HepG2 (cell line): ENCODE measurements around the gene CALD1. TPM values are rescaled to one million over a fixed set of nuclear protein-coding genes. Genes with fewer than 3 reads are reported as not detected.

Experiments
- ATAC-seq: fragments of 200-7000 bp; cut with Tn5 transposase; 3 replicates; pipeline ENCODE4 v1.9.1; 2020; ENCODE audit warnings: mild to moderate bottlenecking, moderate library complexity
- BruUV-seq: library from RNA; stranded (reverse); fragments of 400-500 nt; replicated peaks from 2 replicates; lab custom pipeline; 2021; lab: Mats Ljungman, UMichigan
- CTCF ChIA-PET: fragments of 300-600 bp; formaldehyde crosslinking; extraction: SDS; loops from one replicate; lab custom pipeline; 2021; ENCODE audit warnings: low total read pairs, inconsistent platforms, low intra/inter-chr PET ratio; lab: Yijun Ruan, JAX
- POLR2A ChIA-PET: fragments of 350-600 bp; sonication (Branson Sonifier 250); formaldehyde crosslinking; loops from one replicate; lab custom pipeline; 2020; ENCODE audit warnings: antibody characterized with exemption, inconsistent platforms; lab: Yijun Ruan, JAX
- DNase-seq: peaks from one replicate; pipeline ENCODE4 v3.0.0-alpha.2; 2015; ENCODE audit warnings: low spot score
- FAIRE-seq: peaks from 3 replicates; lab custom pipeline; 2011; peaks lifted over from hg19 to GRCh38; lab: Jason Lieb, UNC
- H2AFZ ChIP-seq: one replicate; pipeline ENCODE4 v1.6.1; 2011; ENCODE audit warnings: low read length, inconsistent platforms
- H3K27ac ChIP-seq: fragments of 300-600 bp; 3 replicates; pipeline ENCODE4 v1.8.0; 2011; ENCODE audit warnings: mixed run types, mild to moderate bottlenecking, mixed read lengths, low read length, inconsistent platforms; ENCODE audit not compliant: insufficient read depth; ENCODE audit errors: extremely low read length
- H3K27me3 ChIP-seq, 2 experiments: fragments of 200-600 bp in 1 of 2; 2 replicates in 1 of 2; 3 replicates in 1 of 2; pipeline versions ENCODE4 v1.6.0 to v1.8.0; 2011; ENCODE audit warnings: low read length in 2 of 2, mild to moderate bottlenecking in 2 of 2, moderate library complexity in 2 of 2, inconsistent platforms in 1 of 2; ENCODE audit not compliant: insufficient read depth in 2 of 2, control insufficient read depth in 1 of 2
- H3K36me3 ChIP-seq, 2 experiments: fragments of 200-600 bp in 1 of 2; replicated peaks in 1 of 2; 2 replicates in 1 of 2; 3 replicates in 1 of 2; pipeline versions ENCODE4 v1.5.1 to v1.8.0; 2011; ENCODE audit warnings: low read length in 2 of 2, inconsistent platforms in 1 of 2; ENCODE audit not compliant: insufficient read depth in 2 of 2, control insufficient read depth in 1 of 2
- H3K4me1 ChIP-seq: 2 replicates; pipeline ENCODE4 v1.5.1; 2012; ENCODE audit warnings: low read length, inconsistent platforms; ENCODE audit not compliant: insufficient read depth
- H3K4me2 ChIP-seq: 2 replicates; pipeline ENCODE4 v1.6.0; 2011; ENCODE audit warnings: low read depth, low read length, inconsistent platforms
- H3K4me3 ChIP-seq, 3 experiments: fragments of 200-600 bp in 1 of 3; sonication (generic), shearing (Covaris generic) in 1 of 3; replicated peaks in 1 of 3; 2 replicates each; pipeline ENCODE4 v1.5.1; 2011 to 2016; ENCODE audit warnings: low read length in 3 of 3, inconsistent platforms in 2 of 3, low read depth in 2 of 3, mild to moderate bottlenecking in 2 of 3, control low read depth in 1 of 3, mixed read lengths in 1 of 3; ENCODE audit not compliant: insufficient read depth in 1 of 3
- H3K79me2 ChIP-seq: one replicate; pipeline ENCODE4 v1.6.1; 2011; ENCODE audit warnings: low read length, inconsistent platforms; ENCODE audit not compliant: insufficient read depth
- H3K9ac ChIP-seq: 2 replicates; pipeline ENCODE4 v1.6.0; 2011; ENCODE audit warnings: mild to moderate bottlenecking, low read depth, low read length, inconsistent platforms; ENCODE audit not compliant: insufficient read depth
- H3K9me3 ChIP-seq: 2 replicates; pipeline ENCODE4 v1.5.1; 2012; ENCODE audit warnings: mild to moderate bottlenecking, low read length
- H4K20me1 ChIP-seq: 2 replicates; pipeline ENCODE4 v1.6.0; 2011; ENCODE audit warnings: inconsistent platforms, mild to moderate bottlenecking, low read length, moderate library complexity; ENCODE audit not compliant: insufficient read depth
- DPF2 ChIP-seq: sonication (generic); formaldehyde crosslinking; IDR thresholded peaks from 2 replicates; pipeline ENCODE4 v1.4.0; 2020; ENCODE audit warnings: mild to moderate bottlenecking, low read depth, missing genetic modification reagents, borderline replicate concordance
- KDM6A ChIP-seq: IDR thresholded peaks from 2 replicates; pipeline ENCODE4 v1.6.1; 2016; ENCODE audit warnings: low read depth
- NCOR1 ChIP-seq: fragments of 200-600 bp; sonication (generic); IDR thresholded peaks from 2 replicates; pipeline ENCODE4 v1.7.0; 2017; ENCODE audit warnings: antibody characterized with exemption, low read length, borderline replicate concordance
- PCBP2 ChIP-seq: fragments of 200-400 bp; formaldehyde crosslinking; optimal IDR thresholded peaks from 2 replicates; pipeline ENCODE3; 2018; ENCODE audit warnings: low read length, low read depth; ENCODE audit not compliant: poor library complexity, severe bottlenecking
- SETDB1 ChIP-seq: sonication (generic); formaldehyde crosslinking; IDR thresholded peaks from 2 replicates; pipeline ENCODE4 v1.5.1; 2020; ENCODE audit warnings: missing genetic modification reagents, mild to moderate bottlenecking, borderline replicate concordance
- YEATS4 ChIP-seq: sonication (generic); formaldehyde crosslinking; IDR thresholded peaks from 2 replicates; pipeline ENCODE4 v1.4.0; 2020; ENCODE audit warnings: missing genetic modification reagents, borderline replicate concordance
- ZNF549 ChIP-seq: sonication (generic); formaldehyde crosslinking; IDR thresholded peaks from 2 replicates; pipeline ENCODE4 v1.5.0; 2020; ENCODE audit warnings: missing genetic modification reagents
- ZNF558 ChIP-seq: sonication (generic); formaldehyde crosslinking; IDR thresholded peaks from 2 replicates; pipeline ENCODE4 v1.9.0; 2022; ENCODE audit warnings: mild to moderate bottlenecking, missing genetic modification reagents, borderline replicate concordance
- ZNF660 ChIP-seq: sonication (generic); formaldehyde crosslinking; IDR thresholded peaks from 2 replicates; pipeline ENCODE4 v1.5.1; 2020; ENCODE audit warnings: mild to moderate bottlenecking, low read depth, missing genetic modification reagents, borderline replicate concordance
- ZNF678 ChIP-seq: sonication (generic); formaldehyde crosslinking; IDR thresholded peaks from 2 replicates; pipeline ENCODE4 v1.4.0; 2020; ENCODE audit warnings: mild to moderate bottlenecking, missing genetic modification reagents
- WGBS: methylation state at CpG from one replicate; pipeline ENCODE4 v1.1.6; 2017; ENCODE audit warnings: low lambda C conversion rate; 5-methylcytosine and 5-hydroxymethylcytosine counted together
- in situ Hi-C: cut with HindIII; loops from 2 replicates; pipeline ENCODE4 v1.10.0; 2017; ENCODE audit warnings: low pct_unique_long_range_greater_than_20kb; ENCODE audit not compliant: extremely low pct_ligation_motif_present
- intact Hi-C: fragments of 100-400 bp; cut with micrococcal nuclease; formaldehyde crosslinking; loops from one replicate; pipeline ENCODE4 v1.10.0; 2022; ENCODE audit not compliant: unreplicated experiment
- polyA plus RNA-seq, 8 experiments: library from polyadenylated mRNA; depleted of rRNA in 3 of 8; stranded (reverse) in 7 of 8; unstranded in 1 of 8; fragments of >200 nt; fragmentation: Illumina TruSeq in 4 of 8; extraction: Trizol in 4 of 8; gene quantifications; 2 replicates each; pipeline versions ENCODE4 v1.2.1 to v1.2.3, GENCODE V29; 2011 to 2016; ENCODE audit warnings: low read depth in 4 of 8, missing spikeins in 1 of 8, mixed read lengths in 1 of 8; ENCODE audit not compliant: insufficient read depth in 1 of 8
- total RNA-seq, 5 experiments: library from RNA; depleted of rRNA; stranded (reverse); fragments of >200 nt; fragmentation: Illumina TruSeq; extraction: Trizol; gene quantifications; 2 replicates each; pipeline ENCODE4 v1.2.3, GENCODE V29; 2016; ENCODE audit warnings: low read depth in 1 of 5
- TF ChIP-seq, protein P1 (sequence below): sonication (generic); formaldehyde crosslinking; IDR thresholded peaks from 2 replicates; pipeline ENCODE4 v1.5.1; 2020; ENCODE audit warnings: mild to moderate bottlenecking, missing genetic modification reagents
- TF ChIP-seq, protein P2 (sequence below): sonication (generic); formaldehyde crosslinking; IDR thresholded peaks from 2 replicates; pipeline ENCODE4 v1.4.0; 2020; ENCODE audit warnings: missing genetic modification reagents, borderline replicate concordance
- TF ChIP-seq, protein P3 (sequence below): sonication (generic); formaldehyde crosslinking; IDR thresholded peaks from 2 replicates; pipeline ENCODE4 v1.9.0; 2021; ENCODE audit warnings: mild to moderate bottlenecking, missing genetic modification reagents

Gene CALD1
- total and polyA plus RNA-seq, 2 of the 13 experiments (the other 11 are each of a cell fraction or from before 2014, with no cell fraction given), result 53.0 to 112 TPM

DNA sequence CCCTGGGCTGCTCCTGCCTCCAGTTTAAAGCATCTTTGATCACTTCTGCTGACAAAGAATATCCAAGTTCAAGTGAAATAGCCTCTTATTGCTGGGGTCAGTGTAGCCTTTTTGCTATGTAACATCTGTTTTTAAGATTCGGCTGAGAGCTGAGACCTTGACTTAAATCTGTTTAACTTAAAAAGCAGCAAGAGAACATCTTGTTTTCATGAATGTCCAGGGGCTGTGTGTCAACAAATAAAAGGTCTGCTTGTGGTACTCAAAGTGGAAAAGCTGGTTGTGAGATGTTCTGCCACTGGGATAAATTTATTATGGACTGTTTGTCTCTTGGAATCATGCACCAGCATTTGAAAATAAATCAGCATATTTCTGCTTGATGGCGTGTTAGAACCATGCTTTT, 73.2 kb downstream of the CALD1 start:
- H3K79me2 ChIP-seq, result no peaks in the 10 kb centered on the region
- no peak for FAIRE-seq
- no peak for TF ChIP-seq ZNF549 (CRISPR knock-in tag)
- no peak for TF ChIP-seq ZNF678 (CRISPR knock-in tag)
- TF ChIP-seq YEATS4, result no peak
- TF ChIP-seq ZNF558 (CRISPR knock-in tag), result no peak
- TF ChIP-seq, protein P1, sequence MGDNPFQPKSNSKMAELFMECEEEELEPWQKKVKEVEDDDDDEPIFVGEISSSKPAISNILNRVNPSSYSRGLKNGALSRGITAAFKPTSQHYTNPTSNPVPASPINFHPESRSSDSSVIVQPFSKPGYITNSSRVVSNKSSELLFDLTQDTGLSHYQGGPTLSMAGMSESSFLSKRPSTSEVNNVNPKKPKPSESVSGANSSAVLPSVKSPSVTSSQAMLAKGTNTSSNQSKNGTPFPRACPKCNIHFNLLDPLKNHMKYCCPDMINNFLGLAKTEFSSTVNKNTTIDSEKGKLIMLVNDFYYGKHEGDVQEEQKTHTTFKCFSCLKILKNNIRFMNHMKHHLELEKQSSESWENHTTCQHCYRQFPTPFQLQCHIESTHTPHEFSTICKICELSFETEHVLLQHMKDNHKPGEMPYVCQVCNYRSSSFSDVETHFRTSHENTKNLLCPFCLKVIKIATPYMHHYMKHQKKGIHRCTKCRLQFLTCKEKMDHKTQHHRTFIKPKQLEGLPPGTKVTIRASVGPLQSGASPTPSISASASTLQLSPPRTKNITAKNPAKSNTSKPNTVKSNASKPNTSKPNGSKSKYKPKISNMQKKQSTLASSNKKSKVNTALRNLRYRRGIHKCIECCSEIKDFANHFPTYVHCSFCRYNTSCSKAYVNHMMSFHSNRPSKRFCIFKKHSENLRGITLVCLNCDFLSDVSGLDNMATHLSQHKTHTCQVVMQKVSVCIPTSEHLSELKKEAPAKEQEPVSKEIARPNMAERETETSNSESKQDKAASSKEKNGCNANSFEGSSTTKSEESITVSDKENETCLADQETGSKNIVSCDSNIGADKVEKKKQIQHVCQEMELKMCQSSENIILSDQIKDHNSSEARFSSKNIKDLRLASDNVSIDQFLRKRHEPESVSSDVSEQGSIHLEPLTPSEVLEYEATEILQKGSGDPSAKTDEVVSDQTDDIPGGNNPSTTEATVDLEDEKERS (CRISPR knock-in tag), result no peak
- no peak for TF ChIP-seq SETDB1 (CRISPR knock-in tag)
- TF ChIP-seq KDM6A (CRISPR knock-in tag), result no peak
- TF ChIP-seq, protein P2, sequence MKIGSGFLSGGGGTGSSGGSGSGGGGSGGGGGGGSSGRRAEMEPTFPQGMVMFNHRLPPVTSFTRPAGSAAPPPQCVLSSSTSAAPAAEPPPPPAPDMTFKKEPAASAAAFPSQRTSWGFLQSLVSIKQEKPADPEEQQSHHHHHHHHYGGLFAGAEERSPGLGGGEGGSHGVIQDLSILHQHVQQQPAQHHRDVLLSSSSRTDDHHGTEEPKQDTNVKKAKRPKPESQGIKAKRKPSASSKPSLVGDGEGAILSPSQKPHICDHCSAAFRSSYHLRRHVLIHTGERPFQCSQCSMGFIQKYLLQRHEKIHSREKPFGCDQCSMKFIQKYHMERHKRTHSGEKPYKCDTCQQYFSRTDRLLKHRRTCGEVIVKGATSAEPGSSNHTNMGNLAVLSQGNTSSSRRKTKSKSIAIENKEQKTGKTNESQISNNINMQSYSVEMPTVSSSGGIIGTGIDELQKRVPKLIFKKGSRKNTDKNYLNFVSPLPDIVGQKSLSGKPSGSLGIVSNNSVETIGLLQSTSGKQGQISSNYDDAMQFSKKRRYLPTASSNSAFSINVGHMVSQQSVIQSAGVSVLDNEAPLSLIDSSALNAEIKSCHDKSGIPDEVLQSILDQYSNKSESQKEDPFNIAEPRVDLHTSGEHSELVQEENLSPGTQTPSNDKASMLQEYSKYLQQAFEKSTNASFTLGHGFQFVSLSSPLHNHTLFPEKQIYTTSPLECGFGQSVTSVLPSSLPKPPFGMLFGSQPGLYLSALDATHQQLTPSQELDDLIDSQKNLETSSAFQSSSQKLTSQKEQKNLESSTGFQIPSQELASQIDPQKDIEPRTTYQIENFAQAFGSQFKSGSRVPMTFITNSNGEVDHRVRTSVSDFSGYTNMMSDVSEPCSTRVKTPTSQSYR (CRISPR knock-in tag), result no peak
- no peak for TF ChIP-seq PCBP2
- no peak for TF ChIP-seq NCOR1
- TF ChIP-seq, protein P3, sequence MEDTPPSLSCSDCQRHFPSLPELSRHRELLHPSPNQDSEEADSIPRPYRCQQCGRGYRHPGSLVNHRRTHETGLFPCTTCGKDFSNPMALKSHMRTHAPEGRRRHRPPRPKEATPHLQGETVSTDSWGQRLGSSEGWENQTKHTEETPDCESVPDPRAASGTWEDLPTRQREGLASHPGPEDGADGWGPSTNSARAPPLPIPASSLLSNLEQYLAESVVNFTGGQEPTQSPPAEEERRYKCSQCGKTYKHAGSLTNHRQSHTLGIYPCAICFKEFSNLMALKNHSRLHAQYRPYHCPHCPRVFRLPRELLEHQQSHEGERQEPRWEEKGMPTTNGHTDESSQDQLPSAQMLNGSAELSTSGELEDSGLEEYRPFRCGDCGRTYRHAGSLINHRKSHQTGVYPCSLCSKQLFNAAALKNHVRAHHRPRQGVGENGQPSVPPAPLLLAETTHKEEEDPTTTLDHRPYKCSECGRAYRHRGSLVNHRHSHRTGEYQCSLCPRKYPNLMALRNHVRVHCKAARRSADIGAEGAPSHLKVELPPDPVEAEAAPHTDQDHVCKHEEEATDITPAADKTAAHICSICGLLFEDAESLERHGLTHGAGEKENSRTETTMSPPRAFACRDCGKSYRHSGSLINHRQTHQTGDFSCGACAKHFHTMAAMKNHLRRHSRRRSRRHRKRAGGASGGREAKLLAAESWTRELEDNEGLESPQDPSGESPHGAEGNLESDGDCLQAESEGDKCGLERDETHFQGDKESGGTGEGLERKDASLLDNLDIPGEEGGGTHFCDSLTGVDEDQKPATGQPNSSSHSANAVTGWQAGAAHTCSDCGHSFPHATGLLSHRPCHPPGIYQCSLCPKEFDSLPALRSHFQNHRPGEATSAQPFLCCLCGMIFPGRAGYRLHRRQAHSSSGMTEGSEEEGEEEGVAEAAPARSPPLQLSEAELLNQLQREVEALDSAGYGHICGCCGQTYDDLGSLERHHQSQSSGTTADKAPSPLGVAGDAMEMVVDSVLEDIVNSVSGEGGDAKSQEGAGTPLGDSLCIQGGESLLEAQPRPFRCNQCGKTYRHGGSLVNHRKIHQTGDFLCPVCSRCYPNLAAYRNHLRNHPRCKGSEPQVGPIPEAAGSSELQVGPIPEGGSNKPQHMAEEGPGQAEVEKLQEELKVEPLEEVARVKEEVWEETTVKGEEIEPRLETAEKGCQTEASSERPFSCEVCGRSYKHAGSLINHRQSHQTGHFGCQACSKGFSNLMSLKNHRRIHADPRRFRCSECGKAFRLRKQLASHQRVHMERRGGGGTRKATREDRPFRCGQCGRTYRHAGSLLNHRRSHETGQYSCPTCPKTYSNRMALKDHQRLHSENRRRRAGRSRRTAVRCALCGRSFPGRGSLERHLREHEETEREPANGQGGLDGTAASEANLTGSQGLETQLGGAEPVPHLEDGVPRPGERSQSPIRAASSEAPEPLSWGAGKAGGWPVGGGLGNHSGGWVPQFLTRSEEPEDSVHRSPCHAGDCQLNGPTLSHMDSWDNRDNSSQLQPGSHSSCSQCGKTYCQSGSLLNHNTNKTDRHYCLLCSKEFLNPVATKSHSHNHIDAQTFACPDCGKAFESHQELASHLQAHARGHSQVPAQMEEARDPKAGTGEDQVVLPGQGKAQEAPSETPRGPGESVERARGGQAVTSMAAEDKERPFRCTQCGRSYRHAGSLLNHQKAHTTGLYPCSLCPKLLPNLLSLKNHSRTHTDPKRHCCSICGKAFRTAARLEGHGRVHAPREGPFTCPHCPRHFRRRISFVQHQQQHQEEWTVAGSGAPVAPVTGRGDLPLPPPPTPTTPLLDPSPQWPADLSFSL (CRISPR knock-in tag), result no peak
- TF ChIP-seq DPF2 (CRISPR knock-in tag), result no peak
- TF ChIP-seq ZNF660 (CRISPR knock-in tag), result no peak
- TF ChIP-seq, all 625 proteins: peak for 0
- no peak overlapping the region for H2AFZ ChIP-seq
- no peak overlapping the region for H3K4me2 ChIP-seq
- in situ Hi-C loops (no loop called here), intact Hi-C loops (no loop called here)
- ATAC-seq, result no peak
- POLR2A ChIA-PET, result no interaction called here
- H3K27ac ChIP-seq, result no peak overlapping the region
- H3K4me1 ChIP-seq, result no peaks in the 10 kb centered on the region
- no peak overlapping the region for H3K4me3 ChIP-seq
- no peaks in the 10 kb centered on the region for H3K9me3 ChIP-seq
- WGBS, result 69% methylated on average over 2 of the region's 2 CpGs
- CTCF ChIA-PET, result no interaction called here
- H3K9ac ChIP-seq, result no peak overlapping the region
- H3K27me3 ChIP-seq, result no peaks in the 10 kb centered on the region
- DNase-seq, result no peak
- no peaks in the 10 kb centered on the region for H3K36me3 ChIP-seq
- no TSS peak for BruUV-seq
- H4K20me1 ChIP-seq, result no peaks in the 10 kb centered on the region
